ENCODE results near the gene PIK3CB.

DNA sequence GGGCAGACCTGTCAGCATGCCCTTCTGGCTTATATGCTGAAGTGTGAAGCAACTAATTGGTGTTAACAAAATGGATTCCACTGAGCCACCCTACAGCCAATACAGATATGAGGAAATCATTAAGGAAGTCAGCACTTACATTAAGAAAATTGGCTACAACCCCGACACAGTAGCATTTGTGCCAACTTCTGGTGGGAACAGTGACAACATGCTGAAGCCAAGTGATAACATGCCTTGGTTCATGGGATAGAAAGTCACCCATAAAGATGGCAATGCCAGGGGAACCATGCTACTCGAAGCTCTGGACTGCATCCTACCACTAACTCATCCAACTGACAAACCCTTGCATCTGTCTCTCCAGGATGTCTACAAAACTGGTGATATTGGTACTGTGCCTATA, 9.4 kb downstream of the PIK3CB start:
- TF ChIP-seq CTCF (IDR thresholded peaks at IDR 0.05) (no peak), POLR2AphosphoS5 (IDR thresholded peaks at IDR 0.05) (no peak), POLR2A (IDR thresholded peaks at IDR 0.05) (no peak)

Data from prostate gland (tissue), 2 donors.